ENCODE data around the gene ERF.
A peak's percentile ranks its signal among the peaks of the same experiment; 100 is the strongest.

Gene ERF

DNA sequence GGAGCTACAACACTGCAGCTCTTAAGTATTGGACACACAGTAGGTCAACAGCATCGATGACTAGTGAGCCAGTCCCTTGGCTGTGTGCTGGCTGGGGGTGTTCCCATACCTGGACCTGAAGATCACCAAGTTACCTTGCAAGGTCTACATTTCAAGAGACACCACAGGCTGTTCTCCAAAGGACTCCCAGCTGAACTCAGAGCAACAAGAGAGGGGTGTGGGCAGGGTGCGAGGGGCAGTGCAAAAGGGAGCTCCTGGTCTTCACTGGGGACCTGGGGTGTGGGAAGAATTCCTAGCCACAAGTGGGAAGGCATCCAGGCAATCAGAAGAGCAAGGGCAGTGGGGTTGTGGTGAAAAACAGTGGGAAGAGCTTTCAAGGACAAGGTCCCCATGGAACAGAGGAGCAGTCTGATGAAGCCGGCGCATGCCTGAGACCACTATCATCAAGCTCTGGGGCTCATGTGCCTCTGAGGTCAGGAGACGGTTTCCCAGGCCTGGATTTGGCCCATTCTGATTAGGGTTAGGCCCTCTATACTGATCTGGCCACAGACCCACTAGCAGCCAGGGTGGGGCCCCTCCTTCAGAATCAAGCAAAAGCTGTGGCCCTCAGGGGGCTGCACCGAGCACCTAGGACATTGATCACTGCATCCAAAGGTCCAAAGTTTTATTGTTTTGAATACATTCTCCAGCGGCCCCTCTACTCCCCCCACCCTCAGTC lies 7.8 kb downstream of the ERF start:
- H3K4me1 ChIP-seq (ENCODE audit: low read depth, poor library complexity, severe bottlenecking): peaks cover 24% of the 10 kb centered on the region
- no peak overlapping the region for H2AFZ ChIP-seq (ENCODE audit: low read depth)
- H3K27ac ChIP-seq: no peak overlapping the region
- TF ChIP-seq, protein P1, sequence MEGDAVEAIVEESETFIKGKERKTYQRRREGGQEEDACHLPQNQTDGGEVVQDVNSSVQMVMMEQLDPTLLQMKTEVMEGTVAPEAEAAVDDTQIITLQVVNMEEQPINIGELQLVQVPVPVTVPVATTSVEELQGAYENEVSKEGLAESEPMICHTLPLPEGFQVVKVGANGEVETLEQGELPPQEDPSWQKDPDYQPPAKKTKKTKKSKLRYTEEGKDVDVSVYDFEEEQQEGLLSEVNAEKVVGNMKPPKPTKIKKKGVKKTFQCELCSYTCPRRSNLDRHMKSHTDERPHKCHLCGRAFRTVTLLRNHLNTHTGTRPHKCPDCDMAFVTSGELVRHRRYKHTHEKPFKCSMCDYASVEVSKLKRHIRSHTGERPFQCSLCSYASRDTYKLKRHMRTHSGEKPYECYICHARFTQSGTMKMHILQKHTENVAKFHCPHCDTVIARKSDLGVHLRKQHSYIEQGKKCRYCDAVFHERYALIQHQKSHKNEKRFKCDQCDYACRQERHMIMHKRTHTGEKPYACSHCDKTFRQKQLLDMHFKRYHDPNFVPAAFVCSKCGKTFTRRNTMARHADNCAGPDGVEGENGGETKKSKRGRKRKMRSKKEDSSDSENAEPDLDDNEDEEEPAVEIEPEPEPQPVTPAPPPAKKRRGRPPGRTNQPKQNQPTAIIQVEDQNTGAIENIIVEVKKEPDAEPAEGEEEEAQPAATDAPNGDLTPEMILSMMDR (conservative IDR thresholded peaks at IDR 0.05; ENCODE audit: low read depth, low read length): no peak
- H3K9ac ChIP-seq: no peak overlapping the region
- no peaks in the 10 kb centered on the region for H3K36me3 ChIP-seq (ENCODE audit: insufficient read depth)
- no peak overlapping the region for H3K4me3 ChIP-seq (IDR thresholded peaks at IDR 0.05; ENCODE audit: insufficient read depth, low read depth, low read length)
- no peaks in the 10 kb centered on the region for H3K27me3 ChIP-seq (ENCODE audit: insufficient read depth, low read depth)
- no peaks in the 10 kb centered on the region for H4K20me1 ChIP-seq (ENCODE audit: insufficient read depth)
- H3K4me2 ChIP-seq: no peak overlapping the region; the same call in 1 of the 2 replicates
- peaks cover 13% of the 10 kb centered on the region; the same call in 1 of the 2 replicates for H3K79me2 ChIP-seq (ENCODE audit: insufficient read depth, low read depth)

DNA sequence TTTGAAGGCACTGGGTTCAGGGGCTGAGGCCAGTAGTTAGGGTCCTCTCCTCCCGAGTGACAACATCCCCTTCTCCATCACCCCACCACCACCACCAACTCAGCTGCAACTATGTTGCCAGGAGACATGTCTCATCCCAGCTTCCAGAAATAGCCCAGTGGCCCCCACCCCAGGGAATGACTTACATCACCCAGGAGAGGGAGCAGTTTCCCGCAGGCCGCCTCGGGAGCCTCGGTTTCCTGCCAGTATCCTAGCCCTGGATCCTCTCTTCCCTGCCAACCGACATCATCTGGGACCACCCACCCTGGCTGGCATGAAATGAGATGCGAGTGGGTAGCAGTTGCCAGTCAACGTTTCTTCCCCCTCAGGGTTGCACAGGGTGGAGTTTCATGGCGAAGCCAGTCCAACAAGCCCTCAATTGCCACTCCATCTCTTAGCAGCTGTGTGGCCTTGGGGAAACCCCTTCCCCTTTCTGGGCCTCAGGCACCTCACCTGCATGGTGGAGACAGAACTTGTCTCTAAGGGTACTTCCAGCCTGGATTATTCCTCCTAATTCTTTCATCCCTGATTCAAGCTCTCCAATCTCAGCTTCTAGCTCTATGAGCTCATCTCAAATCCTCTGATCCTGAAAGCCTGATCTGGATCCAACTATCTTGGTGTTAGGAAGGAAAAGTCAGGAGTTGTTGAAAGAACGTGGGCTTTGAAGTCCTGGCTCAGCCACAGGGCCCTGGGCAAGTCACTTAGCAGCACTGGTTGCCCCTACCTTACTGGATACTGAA lies 8.6 kb downstream of the ERF start:
- H3K4me1 ChIP-seq (ENCODE audit: low read depth, poor library complexity, severe bottlenecking): peaks cover 27% of the 10 kb centered on the region
- no peak overlapping the region for H3K27ac ChIP-seq
- H3K27me3 ChIP-seq (ENCODE audit: insufficient read depth, low read depth): no peaks in the 10 kb centered on the region
- TF ChIP-seq, protein P1 (conservative IDR thresholded peaks at IDR 0.05; ENCODE audit: low read depth, low read length): peak; percentile 22; the same call in 1 of the 2 replicates
- no peak overlapping the region for H2AFZ ChIP-seq (ENCODE audit: low read depth)
- H3K9ac ChIP-seq: no peak overlapping the region
- no peaks in the 10 kb centered on the region for H3K36me3 ChIP-seq (ENCODE audit: insufficient read depth)
- peaks cover 19% of the 10 kb centered on the region for H3K79me2 ChIP-seq (ENCODE audit: insufficient read depth, low read depth)
- H3K4me2 ChIP-seq: no peak overlapping the region; the same call in 1 of the 2 replicates
- no peak overlapping the region for H3K4me3 ChIP-seq (IDR thresholded peaks at IDR 0.05; ENCODE audit: insufficient read depth, low read depth, low read length)
- no peaks in the 10 kb centered on the region for H4K20me1 ChIP-seq (ENCODE audit: insufficient read depth)

DNA sequence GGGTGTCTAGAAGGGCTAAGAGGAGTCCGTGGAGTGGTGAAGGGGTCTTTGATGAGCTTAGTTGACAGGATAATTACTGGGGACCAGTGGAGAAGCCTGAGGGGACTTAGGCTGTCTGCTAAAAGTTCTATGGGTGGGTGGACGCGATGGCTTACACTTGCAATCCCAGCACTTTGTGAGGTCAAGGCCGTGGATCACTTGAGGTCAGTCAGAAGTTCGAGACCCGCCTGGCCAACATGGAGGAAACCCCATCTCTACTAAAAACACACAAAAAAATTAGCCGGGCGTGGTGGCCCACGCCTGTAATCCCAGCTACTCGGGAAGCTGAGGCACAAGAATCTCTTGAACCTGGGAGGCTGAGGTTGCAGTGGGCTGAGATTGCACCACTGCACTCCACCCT lies 9.7 kb downstream of the ERF start:
- H4K20me1 ChIP-seq (ENCODE audit: insufficient read depth): no peaks in the 10 kb centered on the region
- no peak overlapping the region for H3K4me3 ChIP-seq (IDR thresholded peaks at IDR 0.05; ENCODE audit: insufficient read depth, low read depth, low read length)

More for the DNA sequence above, 9.7 kb downstream of the ERF start:
- Histone ChIP-seq H3K4me1 (ENCODE audit: low read depth, poor library complexity, severe bottlenecking) (peaks cover 36% of the 10 kb centered on the region), H2AFZ (ENCODE audit: low read depth) (peak overlapping the region; percentile 26; the same call in 1 of the 2 replicates), H3K9ac (no peak overlapping the region), H3K4me2 (peak overlapping the region; percentile 41; the same call in 1 of the 2 replicates), H3K79me2 (ENCODE audit: insufficient read depth, low read depth) (peaks cover 21% of the 10 kb centered on the region), H3K27me3 (ENCODE audit: insufficient read depth, low read depth) (no peaks in the 10 kb centered on the region), H3K27ac (peak overlapping the region; percentile 9; the same call in 1 of the 2 replicates), H3K36me3 (ENCODE audit: insufficient read depth) (no peaks in the 10 kb centered on the region)
- TF ChIP-seq, protein P1 (conservative IDR thresholded peaks at IDR 0.05; ENCODE audit: low read depth, low read length): no peak
